Measurements from ENCODE around the gene ARHGAP9.
"Not testable (repeated sequence)": the region's sequence is repeated elsewhere in the genome, so short reads cannot be mapped to it uniquely, and the experiment has no call there.

Gene ARHGAP9

DNA sequence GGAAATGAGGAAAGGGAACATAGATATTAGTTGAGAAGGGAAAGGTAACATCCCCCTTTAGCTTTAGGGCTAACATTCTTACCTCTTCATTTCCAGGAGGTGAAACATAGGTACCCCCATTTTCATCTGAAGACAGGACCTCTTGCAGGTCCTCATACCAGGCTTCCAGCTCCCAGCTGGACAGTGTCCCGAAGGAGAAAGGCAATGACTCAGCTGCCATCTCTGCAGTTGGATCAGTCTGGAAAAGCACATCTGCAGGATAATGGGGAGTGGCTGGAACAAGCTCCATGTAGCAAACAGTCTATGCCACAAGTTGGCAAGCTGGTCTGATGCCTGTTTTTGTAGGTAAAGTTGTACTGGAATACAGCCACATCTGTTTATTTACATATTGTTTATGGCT is 37.5 kb upstream of the ARHGAP9 start:
- no peak for DNase-seq

DNA sequence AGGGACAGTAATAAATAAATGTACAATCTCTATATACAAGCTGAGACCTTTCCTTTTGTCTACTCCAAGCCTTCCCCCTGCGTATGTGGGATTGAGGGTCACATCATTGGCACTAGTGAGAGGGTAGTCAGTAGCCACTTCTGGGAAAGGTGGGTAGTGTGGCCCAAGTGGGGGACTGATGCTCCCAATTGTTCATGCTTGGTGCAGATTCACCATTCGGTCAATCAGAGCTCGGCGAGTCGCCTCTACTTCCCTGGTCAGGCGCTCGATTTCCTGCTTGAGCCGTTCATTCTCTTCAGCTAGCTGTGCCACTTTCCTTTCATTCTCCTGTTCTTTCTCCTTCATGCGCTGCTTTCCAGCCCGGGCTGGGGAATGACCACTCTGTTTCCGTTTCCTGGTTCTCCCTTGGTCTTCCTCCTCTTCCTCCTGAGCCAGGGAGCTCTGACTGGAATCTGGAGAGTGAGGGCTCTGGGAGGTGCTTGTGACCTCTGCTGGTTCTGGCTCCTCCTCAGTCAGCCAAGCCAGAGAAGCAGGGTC is 37.0 kb upstream of the ARHGAP9 start:
- DNase-seq, result no peak

DNA sequence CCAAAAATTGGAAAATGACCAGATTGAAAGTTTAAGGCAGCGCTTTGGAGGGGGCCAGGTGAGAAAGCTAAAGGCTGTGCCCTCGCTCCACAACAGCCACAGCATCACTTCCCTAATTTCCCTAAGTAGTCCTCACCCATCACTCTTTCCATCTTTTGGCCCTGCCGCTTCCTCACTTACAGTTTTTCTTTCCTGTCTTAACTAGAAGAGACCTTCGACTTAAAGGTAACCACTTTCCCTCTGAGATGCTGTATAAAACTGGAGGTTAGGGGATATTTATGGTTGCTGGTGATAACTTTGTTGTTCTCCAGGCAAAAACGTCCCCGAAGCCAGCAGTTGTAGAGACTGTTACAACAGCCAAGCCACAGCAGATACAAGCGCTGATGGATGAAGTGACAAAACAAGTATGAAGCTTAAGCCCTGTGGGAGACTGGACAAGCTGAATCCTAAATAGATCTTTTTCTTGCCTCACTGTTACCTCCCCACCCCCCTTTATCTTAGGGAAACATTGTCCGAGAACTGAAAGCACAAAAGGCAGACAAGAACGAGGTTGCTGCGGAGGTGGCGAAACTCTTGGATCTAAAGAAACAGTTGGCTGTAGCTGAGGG is 36.4 kb upstream of the ARHGAP9 start:
- no peak for DNase-seq

DNA sequence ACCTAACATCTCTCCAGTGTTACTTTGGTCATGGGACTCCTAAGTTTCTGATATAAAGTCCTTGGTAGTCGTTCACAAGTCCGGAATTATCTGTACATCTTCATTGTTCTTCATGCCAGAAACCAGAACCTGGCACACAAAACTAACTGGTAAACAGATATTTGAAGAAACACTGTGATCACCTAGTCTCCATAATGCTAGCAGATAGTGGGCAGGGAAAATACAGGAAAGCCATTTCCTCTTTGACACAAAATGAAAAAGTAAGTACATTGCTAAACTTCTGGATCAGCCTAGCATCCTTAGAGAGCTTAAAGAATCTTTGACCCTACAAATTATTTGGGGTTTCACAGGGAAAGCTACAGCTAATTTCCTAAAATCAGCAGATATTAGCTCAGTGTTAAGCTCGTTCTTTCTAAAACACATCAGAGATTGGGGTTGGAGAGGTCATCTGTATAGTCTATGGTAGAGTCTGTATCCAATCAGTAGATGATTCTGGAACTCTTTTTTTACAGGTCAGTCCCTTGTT is 35.8 kb upstream of the ARHGAP9 start:
- DNase-seq, result no peak

DNA sequence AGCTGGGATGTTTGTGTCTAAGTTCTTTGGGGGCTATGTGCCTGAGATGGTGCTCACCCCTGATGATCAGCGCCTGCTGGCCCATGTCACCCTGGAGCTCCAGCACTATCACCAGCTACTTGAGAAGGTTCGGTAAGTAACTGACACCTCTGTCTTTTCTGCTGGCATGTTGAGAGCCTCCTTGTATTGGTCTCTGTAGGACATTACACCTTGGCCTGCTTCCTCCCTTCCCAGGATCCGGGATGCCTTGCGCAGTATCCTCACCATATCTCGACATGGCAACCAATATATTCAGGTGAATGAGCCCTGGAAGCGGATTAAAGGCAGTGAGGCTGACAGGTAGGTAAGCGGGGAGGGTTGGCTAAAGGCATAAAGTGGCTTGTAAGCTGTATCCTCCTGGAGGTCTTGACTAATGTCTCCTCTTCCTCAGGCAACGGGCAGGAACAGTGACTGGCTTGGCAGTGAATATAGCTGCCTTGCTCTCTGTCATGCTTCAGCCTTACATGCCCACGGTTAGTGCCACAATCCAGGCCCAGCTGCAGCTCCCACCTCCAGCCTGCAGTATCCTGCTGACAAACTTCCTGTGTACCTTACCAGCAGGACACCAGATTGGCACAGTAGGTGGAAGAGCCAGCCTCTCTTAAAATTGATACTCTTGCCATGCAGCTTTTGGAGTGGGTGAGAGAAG is 35.2 kb upstream of the ARHGAP9 start:
- DNase-seq, result no peak

DNA sequence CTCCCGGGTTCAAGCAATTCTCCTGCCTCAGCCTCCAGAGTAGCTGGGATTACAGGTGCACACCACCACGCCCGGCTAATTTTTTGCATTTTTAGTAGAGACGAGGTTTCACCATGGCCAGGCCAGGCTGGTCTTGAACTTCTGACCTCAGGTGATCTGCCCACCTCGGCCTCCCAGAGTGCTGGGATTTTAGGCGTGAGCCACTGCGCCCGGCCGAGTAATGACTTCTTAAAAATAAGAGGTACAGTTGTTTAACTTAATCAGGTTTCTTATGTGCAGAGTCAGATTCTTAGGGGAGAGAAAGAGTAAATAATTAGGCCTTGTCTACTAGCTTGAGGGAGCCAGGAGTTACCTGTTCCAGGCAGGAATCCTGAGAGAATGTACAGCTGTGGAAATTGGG is 34.6 kb upstream of the ARHGAP9 start:
- DNase-seq, result not testable (repeated sequence)

DNA sequence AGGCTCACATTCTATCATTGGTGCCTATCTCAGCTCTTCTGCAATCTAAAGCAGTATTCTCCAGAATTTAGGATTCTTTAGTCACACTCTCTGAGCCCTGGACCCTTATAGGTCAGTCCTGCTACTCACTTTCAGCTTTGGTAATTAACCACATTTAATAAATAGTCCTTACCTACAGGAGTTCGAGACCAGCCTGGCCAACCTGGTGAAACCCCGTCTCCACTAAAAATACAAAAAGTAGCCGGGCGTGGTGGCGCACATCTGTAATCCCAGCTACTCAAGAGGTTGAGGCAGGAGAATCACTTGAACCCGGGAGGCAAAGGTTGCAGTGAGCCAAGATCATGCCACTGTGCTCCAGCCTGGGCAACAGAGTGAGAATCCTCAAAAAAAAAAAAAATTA is 34.0 kb upstream of the ARHGAP9 start:
- DNase-seq, result not testable (repeated sequence)

DNA sequence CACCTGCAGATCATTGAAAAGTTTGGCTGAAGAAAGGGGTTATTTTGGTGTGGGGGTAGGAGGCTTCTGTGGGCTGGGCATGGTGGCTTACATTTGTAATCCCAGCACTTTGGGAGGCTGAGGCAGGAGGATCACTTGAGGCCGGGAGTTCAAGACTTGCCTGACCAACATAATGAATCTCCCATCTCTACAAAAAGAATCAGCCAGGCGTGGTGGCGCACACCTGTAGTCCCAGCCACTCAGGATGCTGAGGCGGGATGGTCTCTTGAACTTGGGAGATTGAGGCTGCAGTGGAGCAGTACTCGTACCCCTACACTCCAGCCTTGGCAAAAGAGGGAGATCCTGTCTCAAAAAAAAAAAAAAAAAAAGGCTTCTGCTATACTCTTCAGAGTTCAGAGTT is 33.6 kb upstream of the ARHGAP9 start:
- no peak for DNase-seq

DNA sequence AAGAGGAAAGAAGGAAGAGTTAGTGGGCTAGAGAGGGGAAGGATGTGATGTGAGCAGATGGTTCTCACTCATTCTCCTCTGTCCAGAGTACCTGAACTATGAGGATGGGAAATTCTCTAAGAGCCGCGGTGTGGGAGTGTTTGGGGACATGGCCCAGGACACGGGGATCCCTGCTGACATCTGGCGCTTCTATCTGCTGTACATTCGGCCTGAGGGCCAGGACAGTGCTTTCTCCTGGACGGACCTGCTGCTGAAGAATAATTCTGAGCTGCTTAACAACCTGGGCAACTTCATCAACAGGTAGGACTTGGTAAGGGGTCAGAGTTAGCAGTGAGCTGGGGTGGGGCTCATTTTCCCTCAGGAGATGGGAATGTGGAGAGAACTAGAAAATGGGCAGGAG is 33.0 kb upstream of the ARHGAP9 start:
- no peak for DNase-seq

DNA sequence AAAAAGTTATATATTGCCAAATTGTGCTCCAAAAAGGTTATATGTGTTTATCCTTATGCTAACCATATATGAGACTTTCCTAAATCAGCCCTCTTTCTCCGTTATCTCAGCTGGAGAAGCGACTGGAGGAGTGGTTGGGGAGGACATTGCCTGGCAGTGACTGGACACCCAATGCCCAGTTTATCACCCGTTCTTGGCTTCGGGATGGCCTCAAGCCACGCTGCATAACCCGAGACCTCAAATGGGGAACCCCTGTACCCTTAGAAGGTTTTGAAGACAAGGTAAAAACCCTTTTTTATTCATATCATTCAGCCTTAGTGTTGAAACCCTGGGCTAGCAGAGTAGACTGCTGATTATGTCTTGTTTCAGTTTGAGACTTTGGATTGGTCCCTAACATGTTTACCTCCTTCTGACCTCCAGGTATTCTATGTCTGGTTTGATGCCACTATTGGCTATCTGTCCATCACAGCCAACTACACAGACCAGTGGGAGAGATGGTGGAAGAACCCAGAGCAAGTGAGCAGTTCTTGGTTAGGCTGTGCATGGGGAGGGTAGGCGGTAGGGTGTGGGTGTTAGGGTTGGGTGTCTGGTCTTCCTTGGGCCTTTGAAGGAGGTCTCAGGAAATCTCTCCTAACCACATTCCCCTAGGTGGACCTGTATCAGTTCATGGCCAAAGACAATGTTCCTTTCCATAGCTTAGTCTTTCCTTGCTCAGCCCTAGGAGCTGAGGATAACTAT is 32.1 kb upstream of the ARHGAP9 start:
- no peak for DNase-seq

DNA sequence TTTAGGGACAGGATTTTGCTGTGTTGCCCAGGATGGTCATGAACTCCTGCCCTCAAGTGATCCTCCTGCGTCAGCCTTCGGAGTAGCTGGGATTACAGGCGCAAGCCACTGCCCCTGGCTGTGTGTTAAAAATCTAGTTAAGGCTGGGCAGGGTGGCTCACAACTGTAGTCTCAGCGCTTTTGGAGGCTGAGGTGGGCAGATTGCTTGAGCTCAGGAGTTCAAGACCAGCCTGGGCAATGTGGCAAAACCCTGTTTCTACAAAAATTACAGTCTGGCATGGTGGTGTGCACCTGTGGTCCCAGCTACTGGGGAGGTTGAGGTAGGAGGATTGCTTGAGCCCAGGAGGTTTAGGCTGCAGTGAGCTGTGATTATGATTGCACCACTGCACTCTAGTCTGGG is 31.5 kb upstream of the ARHGAP9 start:
- DNase-seq, result no peak

DNA sequence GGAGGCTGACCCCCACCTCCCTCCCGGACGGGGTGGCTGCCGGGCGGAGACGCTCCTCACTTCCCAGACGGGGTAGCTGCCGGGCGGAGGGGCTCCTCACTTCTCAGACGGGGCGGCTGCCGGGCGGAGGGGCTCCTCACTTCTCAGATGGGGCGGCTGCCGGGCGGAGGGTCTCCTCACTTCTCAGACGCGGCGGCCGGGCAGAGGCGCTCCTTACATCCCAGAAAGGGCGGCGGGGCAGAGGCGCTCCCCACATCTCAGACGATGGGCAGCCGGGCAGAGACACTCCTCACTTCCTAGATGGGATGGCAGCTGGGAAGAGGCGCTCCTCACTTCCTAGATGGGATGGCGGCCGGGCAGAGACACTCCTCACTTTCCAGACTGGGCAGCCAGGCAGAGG is 28.1 kb upstream of the ARHGAP9 start:
- DNase-seq, result not testable (repeated sequence)

DNA sequence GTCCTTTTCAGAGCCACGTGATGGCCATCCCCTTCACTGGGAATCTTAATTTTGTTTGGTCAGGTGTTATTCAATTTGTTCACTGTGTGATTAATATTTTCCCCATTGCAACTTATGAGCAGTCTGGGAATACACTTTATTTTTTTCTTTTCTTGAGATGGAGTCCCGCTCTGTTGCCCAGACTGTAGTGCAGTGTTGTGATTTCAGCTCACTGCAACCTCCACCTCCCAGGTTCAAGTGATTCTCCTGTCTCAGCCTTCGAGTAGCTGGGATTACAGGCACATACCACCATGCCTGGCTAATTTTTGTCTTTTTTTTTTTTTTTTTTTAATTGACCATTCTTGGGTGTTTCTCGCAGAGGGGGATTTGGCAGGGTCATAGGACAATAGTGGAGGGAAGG is 26.9 kb upstream of the ARHGAP9 start:
- DNase-seq, result not testable (repeated sequence)

DNA sequence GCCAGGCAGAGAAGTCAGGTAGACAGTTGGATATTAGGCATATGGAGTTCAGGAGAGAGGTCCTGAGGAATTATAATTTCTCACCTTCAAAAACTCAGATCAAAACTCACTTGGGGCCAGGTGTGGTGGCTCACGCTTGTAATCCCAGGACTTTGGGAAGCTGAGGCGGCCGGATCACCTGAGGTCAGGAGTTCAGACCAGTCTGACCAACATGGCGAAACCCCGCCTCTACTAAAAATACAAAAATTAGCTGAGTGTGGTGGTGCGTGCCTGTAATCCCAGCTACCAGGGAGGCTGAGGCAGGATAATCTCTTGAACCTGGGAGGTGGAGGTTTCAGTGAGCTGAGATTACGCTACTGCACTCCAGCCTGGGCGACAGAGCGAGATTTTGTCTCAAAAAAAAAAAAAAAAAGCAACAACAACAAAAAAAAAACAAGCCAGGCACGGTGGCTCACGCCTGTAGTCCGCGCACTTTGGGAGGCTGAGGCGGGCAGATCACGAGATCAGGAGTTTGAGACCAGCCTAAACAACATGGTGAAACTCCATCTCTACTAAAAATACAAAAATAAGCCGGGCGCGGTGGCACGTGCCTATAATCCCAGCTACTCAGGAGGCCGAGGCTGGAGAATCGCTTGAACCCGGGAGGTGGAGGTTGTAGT is 22.8 kb upstream of the ARHGAP9 start:
- not testable (repeated sequence) for DNase-seq

DNA sequence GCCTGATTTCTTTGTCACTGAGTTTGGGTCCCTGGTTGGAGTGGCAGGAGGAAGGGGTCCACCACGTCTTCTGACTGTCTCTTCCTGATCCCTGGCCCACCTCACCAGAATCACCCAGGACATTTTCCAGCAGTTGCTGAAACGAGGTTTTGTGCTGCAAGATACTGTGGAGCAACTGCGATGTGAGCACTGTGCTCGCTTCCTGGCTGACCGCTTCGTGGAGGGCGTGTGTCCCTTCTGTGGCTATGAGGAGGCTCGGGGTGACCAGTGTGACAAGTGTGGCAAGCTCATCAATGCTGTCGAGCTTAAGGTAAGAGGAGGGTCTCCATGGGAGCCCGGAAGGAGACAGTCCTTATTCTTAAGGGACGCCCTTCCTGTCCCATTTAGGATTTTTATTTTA is 20.5 kb upstream of the ARHGAP9 start:
- no peak for DNase-seq

DNA sequence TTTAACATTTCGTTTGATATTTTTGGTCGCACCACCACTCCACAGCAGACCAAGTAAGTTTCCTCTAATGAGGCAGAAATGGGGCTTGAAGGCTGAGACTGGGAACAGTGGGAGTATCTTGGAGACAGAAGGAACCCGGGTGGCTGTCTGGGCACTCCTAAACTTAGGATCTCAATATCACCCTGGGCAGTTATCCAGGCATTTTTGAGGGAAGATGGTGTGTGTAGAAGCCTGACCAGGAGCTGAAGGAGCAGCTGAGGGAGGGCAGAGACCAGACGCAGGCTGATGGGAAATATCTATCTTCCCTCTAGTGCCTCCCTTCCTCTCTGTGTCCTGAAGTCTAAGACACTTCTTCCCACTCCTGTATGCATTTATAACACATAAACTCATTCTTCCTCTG is 18.9 kb upstream of the ARHGAP9 start:
- DNase-seq, result no peak

DNA sequence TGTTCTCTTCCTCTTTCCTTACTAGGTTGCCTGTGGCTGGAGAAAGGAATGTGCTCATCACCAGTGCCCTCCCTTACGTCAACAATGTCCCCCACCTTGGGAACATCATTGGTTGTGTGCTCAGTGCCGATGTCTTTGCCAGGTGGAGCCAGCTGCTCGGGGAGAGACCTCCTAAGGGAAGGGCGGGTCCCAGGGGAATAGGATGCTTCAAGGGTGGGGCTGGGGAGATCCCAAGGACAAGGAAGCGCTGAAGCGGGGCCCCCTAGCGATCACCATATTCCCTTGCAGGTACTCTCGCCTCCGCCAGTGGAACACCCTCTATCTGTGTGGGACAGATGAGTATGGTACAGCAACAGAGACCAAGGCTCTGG is 18.5 kb upstream of the ARHGAP9 start:
- DNase-seq, result no peak

DNA sequence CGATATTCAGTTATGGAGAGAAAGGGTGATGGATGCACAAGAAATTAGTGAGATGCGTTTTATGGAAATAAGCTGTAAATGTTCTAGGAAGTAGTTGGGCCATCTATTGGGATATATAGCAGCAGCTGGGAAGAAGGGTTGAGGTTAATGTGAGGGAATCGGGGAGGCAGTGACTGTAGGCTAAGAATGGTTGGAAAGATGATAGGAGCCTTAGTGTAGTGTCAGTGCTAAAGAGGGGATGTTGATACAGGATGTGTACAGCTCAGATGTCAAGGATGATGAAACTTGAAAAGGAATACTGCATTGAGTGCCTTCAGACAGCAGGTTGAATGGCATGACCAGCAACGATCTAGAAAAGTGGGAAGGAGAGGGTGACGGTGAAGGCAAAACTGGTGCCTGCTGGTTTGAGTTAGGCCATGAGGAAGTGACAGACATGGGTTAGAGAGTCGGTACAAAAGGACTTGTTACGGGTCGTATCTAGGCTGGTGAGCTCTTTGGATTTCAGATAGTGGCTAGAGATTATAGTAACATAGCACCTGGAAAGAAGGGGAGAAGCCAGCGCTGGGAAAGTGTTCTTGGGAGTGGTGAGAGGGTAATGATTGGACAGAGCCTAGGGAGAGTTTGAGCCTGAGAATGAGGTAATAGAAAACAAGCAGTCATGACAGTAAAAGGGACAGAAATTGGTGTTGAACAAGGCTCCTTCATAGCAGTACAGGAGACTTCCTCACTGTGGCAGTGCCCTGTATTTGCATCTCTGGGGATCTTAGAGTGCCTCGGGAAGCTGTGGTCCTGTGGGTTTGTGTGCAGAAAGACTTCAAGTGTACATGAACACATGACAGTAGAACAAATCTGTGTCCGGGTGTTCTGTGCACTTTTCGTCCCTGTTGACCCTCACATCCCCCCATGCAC is 17.8 kb upstream of the ARHGAP9 start:
- no peak for DNase-seq

DNA sequence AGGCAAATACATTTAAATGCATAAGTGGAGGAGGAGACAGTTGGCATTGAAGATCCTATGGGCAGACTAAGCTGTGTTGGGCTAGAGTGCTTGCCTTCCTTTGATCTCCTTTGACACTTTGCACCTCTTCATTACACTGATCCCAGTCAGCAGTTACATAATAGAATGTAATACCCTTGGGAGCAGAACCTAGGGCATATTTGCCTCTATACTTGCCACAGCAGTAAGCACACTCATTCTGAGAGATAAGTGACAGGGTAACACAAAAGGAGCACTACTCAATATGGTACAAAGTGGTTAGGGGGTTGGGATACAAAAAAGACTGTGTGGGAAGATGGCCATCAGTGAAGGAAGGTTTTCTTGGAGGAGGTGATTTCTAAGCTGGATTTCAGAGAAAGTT is 17.2 kb upstream of the ARHGAP9 start:
- DNase-seq, result no peak

DNA sequence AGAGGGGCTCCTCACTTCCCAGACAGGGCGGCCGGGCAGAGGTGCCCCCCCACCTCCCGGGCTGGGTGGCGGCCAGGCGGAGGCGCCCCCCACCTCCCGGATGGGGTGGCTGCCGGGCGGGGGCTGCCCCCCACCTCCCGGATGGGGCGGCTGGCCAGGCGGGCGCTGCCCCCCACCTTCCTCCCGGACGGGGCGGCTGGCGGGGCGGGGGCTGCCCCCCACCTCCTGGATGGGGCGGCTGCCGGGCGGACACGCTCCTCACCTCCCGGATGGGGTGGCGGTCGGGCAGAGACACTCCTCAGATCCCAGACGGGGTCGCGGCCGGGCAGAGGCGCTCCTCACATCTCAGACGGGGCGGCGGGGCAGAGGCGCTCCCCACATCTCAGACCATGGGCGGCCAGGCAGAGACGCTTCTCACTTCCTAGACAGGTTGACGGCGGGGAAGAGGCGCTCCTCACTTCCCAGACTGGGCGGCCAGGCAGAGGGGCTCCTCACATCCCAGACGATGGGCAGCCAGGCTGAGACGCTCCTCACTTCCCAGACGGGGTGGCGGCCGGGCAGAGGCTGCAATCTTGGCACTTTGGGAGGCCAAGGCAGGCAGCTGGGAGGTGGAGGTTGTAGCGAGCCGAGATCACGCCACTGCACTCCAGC is 15.5 kb upstream of the ARHGAP9 start:
- not testable (repeated sequence) for DNase-seq

DNA sequence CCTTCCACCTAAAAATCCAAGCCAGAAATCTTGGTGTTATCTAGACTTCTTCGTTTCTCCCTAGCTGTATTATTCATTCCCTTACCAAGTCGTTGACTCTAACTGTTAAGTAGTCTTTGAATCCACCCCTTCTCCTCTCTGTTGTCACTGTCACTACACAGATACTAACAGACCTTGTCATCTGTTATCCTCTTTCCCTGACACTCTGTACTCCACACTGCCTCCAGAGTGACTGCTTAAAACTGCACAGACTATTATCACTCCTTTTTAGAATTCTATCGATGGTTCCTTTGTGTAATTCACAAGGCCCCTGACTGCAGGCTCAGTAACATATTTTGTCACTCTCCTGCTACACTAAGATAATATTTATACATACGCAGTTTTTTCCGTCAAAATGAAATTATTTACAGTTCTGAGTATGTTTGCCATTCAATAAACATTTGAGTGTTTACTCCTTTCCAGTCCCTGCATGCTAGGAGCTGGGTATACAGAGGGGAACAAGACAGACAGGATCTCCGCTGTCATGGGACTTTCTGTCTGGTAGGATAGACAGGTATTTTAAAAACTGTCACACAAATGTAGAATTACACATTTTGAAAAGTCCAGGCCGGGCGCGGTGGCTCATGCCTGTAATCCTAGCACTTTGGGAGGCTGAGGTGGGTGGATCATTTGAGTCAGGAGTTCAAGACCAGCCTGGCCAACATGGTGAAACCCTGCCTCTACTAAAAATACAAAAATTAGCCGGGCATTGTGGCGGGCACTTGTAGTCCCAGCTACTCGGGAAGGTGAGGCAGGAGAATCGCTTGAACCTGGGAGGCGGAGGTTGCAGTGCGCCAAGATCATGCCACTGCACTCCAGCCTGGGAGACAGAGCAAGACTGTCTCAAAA is 12.0 kb upstream of the ARHGAP9 start:
- DNase-seq, result no peak
